Activated T-cell treated with anti-CD3 and anti-CD28 coated beads for 4 hours (primary cell): ENCODE measurements around the gene SOX5.

Experiments used
- DNase-seq: peaks from one replicate; pipeline ENCODE4 v3.0.0-alpha.2; 2020

The SOX5 gene

GRCh38 chr12:23670684-23671083 is 278.8 kb downstream of the SOX5 start:
- DNase-seq: no peak

GRCh38 chr12:23669691-23670090 is 279.8 kb downstream of the SOX5 start:
- no peak for DNase-seq

- DNase-seq: no peak
Observed at GRCh38 chr12:23666866-23667265, 282.6 kb downstream of the SOX5 start.

- DNase-seq: no peak
Observed at GRCh38 chr12:23662966-23663365, 286.5 kb downstream of the SOX5 start.

- DNase-seq: no peak
Observed at GRCh38 chr12:23659131-23659530, 290.3 kb downstream of the SOX5 start.

GRCh38 chr12:23657598-23657997 is 291.9 kb downstream of the SOX5 start:
- no peak for DNase-seq

GRCh38 chr12:23655884-23656283 is 293.6 kb downstream of the SOX5 start:
- no peak for DNase-seq

GRCh38 chr12:23655112-23655511 is 294.4 kb downstream of the SOX5 start:
- DNase-seq: no peak

- DNase-seq: no peak
Observed at GRCh38 chr12:23648546-23648945, 300.9 kb downstream of the SOX5 start.

GRCh38 chr12:23640754-23641153 is 308.7 kb downstream of the SOX5 start:
- DNase-seq: no peak

- no peak for DNase-seq
Observed at GRCh38 chr12:23634344-23634743, 315.1 kb downstream of the SOX5 start.

GRCh38 chr12:23631786-23632377 is 317.6 kb downstream of the SOX5 start:
- no peak for DNase-seq

GRCh38 chr12:23630524-23630923 is 318.9 kb downstream of the SOX5 start:
- no peak for DNase-seq

- no peak for DNase-seq
Observed at GRCh38 chr12:23628806-23629205, 320.7 kb downstream of the SOX5 start.

GRCh38 chr12:23626791-23627190 is 322.7 kb downstream of the SOX5 start:
- DNase-seq: no peak

GRCh38 chr12:23621900-23622299 is 327.6 kb downstream of the SOX5 start:
- no peak for DNase-seq

- DNase-seq: no peak
Observed at GRCh38 chr12:23618718-23619117, 330.8 kb downstream of the SOX5 start.

- DNase-seq: no peak
Observed at GRCh38 chr12:23617749-23618148, 331.7 kb downstream of the SOX5 start.

- no peak for DNase-seq
Observed at GRCh38 chr12:23614280-23614679, 335.2 kb downstream of the SOX5 start.

GRCh38 chr12:23611320-23611719 is 338.1 kb downstream of the SOX5 start:
- no peak for DNase-seq

- DNase-seq: no peak
Observed at GRCh38 chr12:23600919-23601318, 348.6 kb downstream of the SOX5 start.

GRCh38 chr12:23596568-23596967 is 352.9 kb downstream of the SOX5 start:
- DNase-seq: no peak

- DNase-seq: no peak
Observed at GRCh38 chr12:23587833-23588559, 361.5 kb downstream of the SOX5 start.

- no peak for DNase-seq
Observed at GRCh38 chr12:23585782-23586163, 363.7 kb downstream of the SOX5 start.
